Measurements from ENCODE around the gene ZBBX. TPM values are rescaled to one million over a fixed set of nuclear protein-coding genes. Genes with fewer than 3 reads are reported as not detected.

ZBBX gene
- total and polyA plus RNA-seq, 2 of the 4 experiments (the other 2 are of a cell fraction): not detected

DNA sequence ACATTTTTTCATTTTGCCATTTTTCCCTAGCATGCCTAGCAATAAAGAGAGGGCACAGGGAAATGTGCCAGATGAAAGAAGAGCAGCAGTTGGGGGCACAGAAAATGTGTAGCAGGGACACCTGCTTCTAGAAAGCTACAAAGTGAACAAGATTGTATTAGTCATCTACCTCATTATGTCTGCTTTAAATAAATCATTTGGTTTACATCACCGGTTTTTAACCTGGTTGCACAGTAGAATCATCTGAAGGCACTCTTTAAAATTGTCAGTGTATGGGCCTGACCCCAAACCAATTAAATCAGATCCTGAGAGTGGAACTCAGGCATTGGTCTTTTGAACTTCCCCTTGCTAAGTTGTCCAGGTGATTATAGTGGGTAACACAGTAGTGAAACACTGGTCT, 73.8 kb downstream of the ZBBX start:
- dilution Hi-C loops (cut with HindIII; ENCODE audit: low sequenced_read_pairs, unreplicated experiment): no loop called here
- H4K91ac ChIP-seq (ENCODE audit: insufficient read depth, low read depth, low read length): no peak overlapping the region
- no peak overlapping the region for H3K23ac ChIP-seq (ENCODE audit: low read depth, low read length)
- TF ChIP-seq RCOR1 (IDR thresholded peaks at IDR 0.05; ENCODE audit: insufficient replicate concordance, low read length) (no peak), POLR2A (IDR thresholded peaks at IDR 0.05; ENCODE audit: low read depth, low read length) (no peak), MAZ (IDR thresholded peaks at IDR 0.05; ENCODE audit: borderline replicate concordance, low read depth, low read length) (no peak), MAFK (IDR thresholded peaks at IDR 0.05; ENCODE audit: low read depth, low read length) (no peak), MXI1 (IDR thresholded peaks at IDR 0.05; ENCODE audit: borderline replicate concordance, low read depth, low read length) (no peak), NFE2L2 (IDR thresholded peaks at IDR 0.05; ENCODE audit: low read depth, low read length) (no peak), FOS (IDR thresholded peaks at IDR 0.05; ENCODE audit: low read depth, low read length) (no peak), CEBPB (IDR thresholded peaks at IDR 0.05; ENCODE audit: low read depth, low read length) (no peak), RFX5 (IDR thresholded peaks at IDR 0.05; ENCODE audit: low read depth, low read length) (no peak), CHD1 (IDR thresholded peaks at IDR 0.05; ENCODE audit: low read depth, low read length) (no peak), SMC3 (IDR thresholded peaks at IDR 0.05; ENCODE audit: low read depth, low read length) (no peak), BHLHE40 (IDR thresholded peaks at IDR 0.05; ENCODE audit: low read depth, low read length) (no peak), RAD21 (IDR thresholded peaks at IDR 0.05; ENCODE audit: low read length) (no peak)
- TF ChIP-seq, protein P1, sequence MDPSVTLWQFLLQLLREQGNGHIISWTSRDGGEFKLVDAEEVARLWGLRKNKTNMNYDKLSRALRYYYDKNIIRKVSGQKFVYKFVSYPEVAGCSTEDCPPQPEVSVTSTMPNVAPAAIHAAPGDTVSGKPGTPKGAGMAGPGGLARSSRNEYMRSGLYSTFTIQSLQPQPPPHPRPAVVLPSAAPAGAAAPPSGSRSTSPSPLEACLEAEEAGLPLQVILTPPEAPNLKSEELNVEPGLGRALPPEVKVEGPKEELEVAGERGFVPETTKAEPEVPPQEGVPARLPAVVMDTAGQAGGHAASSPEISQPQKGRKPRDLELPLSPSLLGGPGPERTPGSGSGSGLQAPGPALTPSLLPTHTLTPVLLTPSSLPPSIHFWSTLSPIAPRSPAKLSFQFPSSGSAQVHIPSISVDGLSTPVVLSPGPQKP (IDR thresholded peaks at IDR 0.05; ENCODE audit: borderline replicate concordance, low read depth, low read length): no peak
- TF ChIP-seq, protein P2, sequence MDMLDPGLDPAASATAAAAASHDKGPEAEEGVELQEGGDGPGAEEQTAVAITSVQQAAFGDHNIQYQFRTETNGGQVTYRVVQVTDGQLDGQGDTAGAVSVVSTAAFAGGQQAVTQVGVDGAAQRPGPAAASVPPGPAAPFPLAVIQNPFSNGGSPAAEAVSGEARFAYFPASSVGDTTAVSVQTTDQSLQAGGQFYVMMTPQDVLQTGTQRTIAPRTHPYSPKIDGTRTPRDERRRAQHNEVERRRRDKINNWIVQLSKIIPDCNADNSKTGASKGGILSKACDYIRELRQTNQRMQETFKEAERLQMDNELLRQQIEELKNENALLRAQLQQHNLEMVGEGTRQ (IDR thresholded peaks at IDR 0.05; ENCODE audit: low read depth, low read length): no peak
- TF ChIP-seq, protein P3, sequence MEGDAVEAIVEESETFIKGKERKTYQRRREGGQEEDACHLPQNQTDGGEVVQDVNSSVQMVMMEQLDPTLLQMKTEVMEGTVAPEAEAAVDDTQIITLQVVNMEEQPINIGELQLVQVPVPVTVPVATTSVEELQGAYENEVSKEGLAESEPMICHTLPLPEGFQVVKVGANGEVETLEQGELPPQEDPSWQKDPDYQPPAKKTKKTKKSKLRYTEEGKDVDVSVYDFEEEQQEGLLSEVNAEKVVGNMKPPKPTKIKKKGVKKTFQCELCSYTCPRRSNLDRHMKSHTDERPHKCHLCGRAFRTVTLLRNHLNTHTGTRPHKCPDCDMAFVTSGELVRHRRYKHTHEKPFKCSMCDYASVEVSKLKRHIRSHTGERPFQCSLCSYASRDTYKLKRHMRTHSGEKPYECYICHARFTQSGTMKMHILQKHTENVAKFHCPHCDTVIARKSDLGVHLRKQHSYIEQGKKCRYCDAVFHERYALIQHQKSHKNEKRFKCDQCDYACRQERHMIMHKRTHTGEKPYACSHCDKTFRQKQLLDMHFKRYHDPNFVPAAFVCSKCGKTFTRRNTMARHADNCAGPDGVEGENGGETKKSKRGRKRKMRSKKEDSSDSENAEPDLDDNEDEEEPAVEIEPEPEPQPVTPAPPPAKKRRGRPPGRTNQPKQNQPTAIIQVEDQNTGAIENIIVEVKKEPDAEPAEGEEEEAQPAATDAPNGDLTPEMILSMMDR (conservative IDR thresholded peaks at IDR 0.05; ENCODE audit: low read depth, low read length): no peak
- no peaks in the 10 kb centered on the region for H3K79me1 ChIP-seq (ENCODE audit: low read depth in 1 of 2, low read length in 2 of 2)
- no peak overlapping the region for H3K9ac ChIP-seq (ENCODE audit: low read depth, low read length)
- WGBS, 2 experiments (ENCODE audit: extremely low coverage in 2 of 2, insufficient read length in 1 of 2): no CpG with 5 or more reads among the region's 1 CpG
- H3K9me1 ChIP-seq (ENCODE audit: insufficient read depth, low read length): no peaks in the 10 kb centered on the region
- intact Hi-C loops (cut with micrococcal nuclease): no loop called here
- H3K27ac ChIP-seq (ENCODE audit: insufficient read depth, low read length): no peak overlapping the region
- no peaks in the 10 kb centered on the region for H3K27me3 ChIP-seq (ENCODE audit: control insufficient read depth, insufficient read depth, low read length)
- H2AFZ ChIP-seq (replicated peaks; ENCODE audit: low read length, poor library complexity): no peak overlapping the region
- H3K14ac ChIP-seq (replicated peaks; ENCODE audit: low read depth, low read length): no peak overlapping the region
- ATAC-seq (ENCODE audit: low read depth) (no peak), DNase-seq (no peak)
- no peaks in the 10 kb centered on the region for H4K20me1 ChIP-seq (ENCODE audit: insufficient read depth, low read length)
- ChIA-PET POLR2A (ENCODE audit: unreplicated experiment) (no interaction called here), CTCF (no interaction called here)
- no peak overlapping the region for H3K18ac ChIP-seq (ENCODE audit: low read depth, low read length)
- H2AK9ac ChIP-seq (replicated peaks; ENCODE audit: low read depth, low read length, poor library complexity): no peak overlapping the region
- no peaks in the 10 kb centered on the region for H3K4me1 ChIP-seq (ENCODE audit: control insufficient read depth, insufficient read depth, low read length)
- H2BK5ac ChIP-seq (ENCODE audit: low read depth, low read length, poor library complexity, severe bottlenecking): no peak overlapping the region
- H3K9me3 ChIP-seq (ENCODE audit: control insufficient read depth, insufficient read depth, low read length): peaks cover 2% of the 10 kb centered on the region; the same call in 1 of the 2 replicates
- BruUV-seq (replicated peaks): no TSS peak
- no peak overlapping the region for H2BK20ac ChIP-seq (ENCODE audit: low read depth, low read length)
- H3K4me2 ChIP-seq (ENCODE audit: low read depth, low read length): no peak overlapping the region
- H3K4me3 ChIP-seq (ENCODE audit: insufficient read depth, low read depth, low read length): no peak overlapping the region
- H3K36me3 ChIP-seq (ENCODE audit: control insufficient read depth, insufficient read depth, low read length): no peaks in the 10 kb centered on the region
- no peak overlapping the region for H2BK15ac ChIP-seq (ENCODE audit: low read depth, low read length)
- no peak overlapping the region for H2AK5ac ChIP-seq (ENCODE audit: low read depth, low read length)
- no peak overlapping the region for H4K8ac ChIP-seq (ENCODE audit: low read depth in 2 of 2, low read length in 2 of 2)
- H3K4ac ChIP-seq (ENCODE audit: low read depth, low read length): no peak overlapping the region
- H2BK120ac ChIP-seq (ENCODE audit: low read depth, low read length): no peak overlapping the region
- H3K56ac ChIP-seq (ENCODE audit: extremely low read depth, insufficient read depth, low read length): no peak overlapping the region
- no peak overlapping the region for H4K5ac ChIP-seq (ENCODE audit: low read depth, low read length)
- in situ Hi-C loops (cut with MboI; ENCODE audit: low sequenced_read_pairs): no loop called here
